K562 (cell line): ENCODE results near the gene ATXN7L1. TPM values are rescaled to one million over a fixed set of nuclear protein-coding genes. Genes with fewer than 3 reads are reported as not detected.
A peak's percentile ranks its signal among the peaks of the same experiment; 100 is the strongest.

Experiments
- ATAC-seq: fragments of 200-7000 bp; cut with Tn5 transposase; 3 replicates; pipeline ENCODE4 v1.9.1; 2020; ENCODE audit warnings: moderate library complexity
- BruUV-seq: library from RNA; stranded (reverse); fragments of 400-500 nt; replicated peaks from 2 replicates; lab custom pipeline; 2021; lab: Mats Ljungman, UMichigan
- CTCF ChIA-PET: fragments of 300-600 bp; formaldehyde crosslinking; extraction: SDS; loops from one replicate; lab custom pipeline; 2021; ENCODE audit warnings: low intra/inter-chr PET ratio; lab: Yijun Ruan, JAX
- POLR2A ChIA-PET: fragments of 300-600, 350-650 bp; sonication (Branson Sonifier 250); formaldehyde crosslinking; extraction: SDS; loops from one replicate; lab custom pipeline; 2021; ENCODE audit warnings: antibody characterized with exemption, inconsistent platforms; lab: Yijun Ruan, JAX
- DNase-seq, 4 experiments: peaks; one replicate each; pipeline versions ENCODE4 v3.0.0 to v3.0.0-alpha.2; 2011 to 2018; ENCODE audit warnings: low spot score in 3 of 4, mixed read lengths in 3 of 4; ENCODE audit errors: extremely low read depth in 1 of 4
- FAIRE-seq: peaks from 2 replicates; lab custom pipeline; 2011; peaks lifted over from hg19 to GRCh38; lab: Jason Lieb, UNC
- H2AFZ ChIP-seq: 2 replicates; pipeline ENCODE4 v1.6.0; 2011; ENCODE audit warnings: low read depth, low read length, control low read depth, inconsistent platforms
- H3K27ac ChIP-seq: fragments of 200-600 bp; 3 replicates; pipeline ENCODE4 v1.8.0; 2011; ENCODE audit warnings: low read depth, mild to moderate bottlenecking, control low read depth, inconsistent platforms, low read length, moderate library complexity, mixed read lengths; ENCODE audit errors: extremely low read depth
- H3K27me3 ChIP-seq, 2 experiments: fragments of 300-600 bp in 1 of 2; 2 replicates in 1 of 2; 3 replicates in 1 of 2; pipeline versions ENCODE4 v1.6.0 to v1.8.0; 2011; ENCODE audit warnings: inconsistent platforms in 2 of 2, low read length in 2 of 2, mild to moderate bottlenecking in 1 of 2, mixed read lengths in 1 of 2, moderate library complexity in 1 of 2; ENCODE audit not compliant: control insufficient read depth in 2 of 2, insufficient read depth in 2 of 2
- H3K36me3 ChIP-seq: fragments of 300-600 bp; 3 replicates; pipeline ENCODE4 v1.8.0; 2011; ENCODE audit warnings: mild to moderate bottlenecking, low read length, inconsistent platforms; ENCODE audit not compliant: control insufficient read depth, insufficient read depth
- H3K4me1 ChIP-seq, 2 experiments: fragments of 200-600 bp in 1 of 2; replicated peaks in 1 of 2; 2 replicates in 1 of 2; 3 replicates in 1 of 2; pipeline versions ENCODE4 v1.5.1 to v1.8.0; 2011; ENCODE audit warnings: inconsistent platforms in 2 of 2, low read length in 2 of 2, mild to moderate bottlenecking in 1 of 2, mixed read lengths in 1 of 2, moderate library complexity in 1 of 2; ENCODE audit not compliant: control insufficient read depth in 2 of 2, insufficient read depth in 2 of 2
- H3K4me2 ChIP-seq: 2 replicates; pipeline ENCODE4 v1.6.1; 2011; ENCODE audit warnings: low read length, control low read depth, inconsistent platforms, mixed read lengths; ENCODE audit not compliant: insufficient read depth
- H3K4me3 ChIP-seq: fragments of 200-600 bp; sonication (generic), shearing (Covaris generic); 2 replicates; pipeline ENCODE4 v1.5.1; 2016; ENCODE audit warnings: control low read depth, inconsistent platforms
- H3K79me2 ChIP-seq: fragments of 200-600 bp; 3 replicates; pipeline ENCODE4 v1.8.0; 2011; ENCODE audit warnings: low read length, inconsistent platforms; ENCODE audit not compliant: control insufficient read depth, insufficient read depth
- H3K9ac ChIP-seq, 2 experiments: 2 replicates each; pipeline versions ENCODE4 v1.6.0 to v1.6.1; 2011; ENCODE audit warnings: low read depth in 2 of 2, low read length in 2 of 2, control low read depth in 1 of 2, inconsistent platforms in 1 of 2, mild to moderate bottlenecking in 1 of 2, mixed read lengths in 1 of 2; ENCODE audit not compliant: insufficient read depth in 1 of 2
- H3K9me1 ChIP-seq: one replicate; pipeline ENCODE4 v1.6.0; 2011; ENCODE audit warnings: inconsistent platforms, mild to moderate bottlenecking, low read length, moderate library complexity; ENCODE audit not compliant: control insufficient read depth, insufficient read depth
- H3K9me3 ChIP-seq: replicated peaks from 2 replicates; pipeline ENCODE4 v1.5.1; 2011; ENCODE audit warnings: low read depth, low read length, inconsistent platforms; ENCODE audit not compliant: control insufficient read depth, insufficient read depth
- H4K20me1 ChIP-seq: replicated peaks from 2 replicates; pipeline ENCODE4 v1.6.1; 2011; ENCODE audit warnings: low read length, inconsistent platforms, mixed read lengths; ENCODE audit not compliant: control insufficient read depth, insufficient read depth
- DACH1 ChIP-seq: fragments of 450-650 bp; IDR thresholded peaks from 2 replicates; pipeline ENCODE4 v1.6.1; 2018; ENCODE audit not compliant: partially characterized antibody
- FIP1L1 ChIP-seq: fragments of 200-400 bp; formaldehyde crosslinking; IDR thresholded peaks from 2 replicates; pipeline ENCODE4 v1.6.1; 2018; ENCODE audit warnings: mild to moderate bottlenecking, low read depth, low read length; ENCODE audit not compliant: poor library complexity, severe bottlenecking
- GTF2F1 ChIP-seq: IDR thresholded peaks from 2 replicates; pipeline ENCODE4 v1.6.1; 2011; ENCODE audit warnings: low read depth, low read length, improper control_type of control experiment
- JUND ChIP-seq, 2 experiments: IDR thresholded peaks; 2 replicates in 1 of 2; 3 replicates in 1 of 2; pipeline ENCODE4 v1.6.1; 2011; ENCODE audit warnings: borderline replicate concordance in 2 of 2, low read depth in 2 of 2, low read length in 2 of 2, improper control_type of control experiment in 1 of 2, missing biosample characterization in 1 of 2, missing genetic modification characterization in 1 of 2, missing genetic modification reagents in 1 of 2
- MBD2 ChIP-seq: sonication (generic); IDR thresholded peaks from 2 replicates; pipeline ENCODE4 v1.6.1; 2016; ENCODE audit warnings: low read depth, borderline replicate concordance
- MED1 ChIP-seq: sonication (generic); formaldehyde crosslinking; IDR thresholded peaks from 2 replicates; pipeline ENCODE4 v1.8.1; 2023; ENCODE audit warnings: missing genetic modification reagents, borderline replicate concordance
- MEF2D ChIP-seq: conservative IDR thresholded peaks from 2 replicates; pipeline ENCODE4 v1.6.1; 2016; ENCODE audit warnings: low read depth, missing genetic modification characterization, missing compliant biosample characterization
- NR2C1 ChIP-seq, 2 experiments: fragments of 450-650 bp; IDR thresholded peaks; 2 replicates each; pipeline ENCODE4 v1.6.1; 2017; ENCODE audit warnings: mild to moderate bottlenecking in 2 of 2, antibody characterized with exemption in 1 of 2, inconsistent platforms in 1 of 2, missing compliant biosample characterization in 1 of 2, missing genetic modification characterization in 1 of 2
- SIN3A ChIP-seq, 2 experiments: fragments of 150-350 bp in 1 of 2; IDR thresholded peaks; 2 replicates each; pipeline ENCODE4 v1.6.1; 2011 to 2016; ENCODE audit warnings: borderline replicate concordance in 2 of 2, low read depth in 2 of 2, low read length in 2 of 2, mild to moderate bottlenecking in 2 of 2, moderate library complexity in 2 of 2; ENCODE audit not compliant: control insufficient read depth in 1 of 2
- TRIM24 ChIP-seq, 2 experiments: fragments of 450-650 bp; IDR thresholded peaks; 2 replicates each; pipeline ENCODE4 v1.6.1; 2016
- UBTF ChIP-seq, 2 experiments: IDR thresholded peaks; 2 replicates each; pipeline ENCODE4 v1.6.1; 2012; ENCODE audit warnings: improper control_type of control experiment in 2 of 2, low read depth in 2 of 2, low read length in 2 of 2, borderline replicate concordance in 1 of 2
- ZBTB1 ChIP-seq: sonication (generic); formaldehyde crosslinking; IDR thresholded peaks from 2 replicates; pipeline ENCODE4 v1.8.1; 2023; ENCODE audit warnings: missing genetic modification reagents, low read depth, mild to moderate bottlenecking, borderline replicate concordance
- ZNF12 ChIP-seq: sonication (generic); formaldehyde crosslinking; IDR thresholded peaks from 2 replicates; pipeline ENCODE4 v1.4.0; 2020; ENCODE audit warnings: mild to moderate bottlenecking, missing genetic modification reagents
- ZNF253 ChIP-seq: fragments of 250-450 bp; sonication (Bioruptor Pico); conservative IDR thresholded peaks from 2 replicates; pipeline ENCODE4 v1.6.1; 2021; ENCODE audit warnings: mild to moderate bottlenecking
- ZNF77 ChIP-seq: fragments of 250-450 bp; sonication (Bioruptor Pico); IDR thresholded peaks from 2 replicates; pipeline ENCODE4 v1.5.0; 2020
- WGBS: fragments of 100-300 bp; shearing (Covaris generic); methylation state at CpG from one replicate; pipeline ENCODE4 v1.1.6; 2016; ENCODE audit warnings: low coverage, mixed read lengths; ENCODE audit not compliant: insufficient coverage; ENCODE audit errors: missing lambda C conversion rate; 5-methylcytosine and 5-hydroxymethylcytosine counted together
- in situ Hi-C: fragments of 300-500 bp; cut with MboI; formaldehyde crosslinking; loops from 4 replicates; pipeline ENCODE4 v1.15.0; 2018; ENCODE audit warnings: inconsistent platforms, mixed read lengths
- intact Hi-C: fragments of 100-400 bp; cut with micrococcal nuclease; formaldehyde crosslinking; loops from 2 replicates; pipeline ENCODE4 v1.14.2; 2022
- polyA plus RNA-seq, 8 experiments: library from polyadenylated mRNA; depleted of rRNA in 4 of 8; stranded (reverse) in 5 of 8; unstranded in 3 of 8; fragments of >200 nt; fragmentation: Nextera tagmentation in 2 of 8; fragmentation: Illumina TruSeq in 1 of 8; extraction: Ambion mirVana in 2 of 8; extraction: Trizol in 1 of 8; gene quantifications; 2 replicates each; pipeline versions ENCODE4 v1.2.1 to v1.2.3, GENCODE V29; 2011 to 2014; ENCODE audit warnings: inconsistent platforms in 1 of 8, missing spikeins in 1 of 8
- total RNA-seq, 7 experiments: library from RNA; depleted of rRNA in 6 of 7; stranded (reverse); fragments of >200 nt in 6 of 7; fragmentation: Illumina TruSeq in 2 of 7; extraction: Trizol in 2 of 7; gene quantifications; 2 replicates each; pipeline versions ENCODE4 v1.2.1 to v1.2.3, GENCODE V29; 2011 to 2021; ENCODE audit warnings: low replicate concordance in 1 of 7
- TF ChIP-seq, protein P1 (sequence below): fragments of 450-650 bp; conservative IDR thresholded peaks from 2 replicates; pipeline ENCODE4 v1.6.1; 2016; ENCODE audit warnings: missing genetic modification characterization, low read depth, mild to moderate bottlenecking, control low read depth, missing compliant biosample characterization

The ATXN7L1 gene
- total and polyA plus RNA-seq, 9 of the 15 experiments (the other 6 are each of a cell fraction or from before 2014, with no cell fraction given) = 6.6 to 13.7 (median 10.7) TPM

DNA sequence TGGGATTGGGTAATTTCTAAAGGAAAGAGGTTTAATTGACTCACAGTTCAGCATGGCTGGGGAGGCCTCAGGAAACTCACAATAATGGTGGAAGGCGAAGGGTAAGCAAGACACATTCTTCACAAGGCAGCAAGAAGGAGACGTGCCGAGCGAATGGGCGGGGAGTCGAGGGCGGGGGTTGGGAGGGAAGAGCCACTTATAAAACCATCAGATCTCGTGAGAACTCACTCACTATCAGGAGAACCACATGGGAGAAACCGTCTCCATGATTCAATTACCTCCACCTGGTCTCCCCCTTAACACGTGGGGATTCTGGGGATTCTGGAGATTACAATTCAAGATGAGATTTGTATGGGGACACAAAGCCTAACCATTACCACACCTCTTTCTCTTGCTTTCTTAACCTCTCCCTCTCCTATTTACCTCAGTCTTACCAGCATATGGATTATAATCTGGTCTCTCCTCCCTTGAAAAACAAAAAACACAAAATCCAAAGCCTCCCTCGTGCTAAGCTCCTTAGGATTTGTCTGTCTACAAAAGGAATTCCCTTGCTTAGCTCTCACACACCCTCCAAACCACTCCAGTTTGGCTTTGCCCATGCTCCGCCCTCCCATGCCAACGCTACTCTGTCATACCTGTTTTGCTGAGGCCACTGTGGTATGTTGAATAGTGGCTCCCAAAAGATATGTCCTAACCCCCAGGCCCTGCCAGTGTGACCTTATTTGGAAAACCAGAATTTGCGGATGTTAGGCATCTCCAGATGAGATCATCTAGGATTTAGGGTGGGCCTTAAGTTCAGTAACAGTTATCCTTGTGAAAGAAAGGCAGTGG lies 275.5 kb downstream of the ATXN7L1 start:
- peak overlapping the region; percentile 44; the same call in 2 of the 3 replicates for H3K27ac ChIP-seq
- ATAC-seq (peak; percentile 78), DNase-seq (peak; percentile 53 to 78 (median 64)), FAIRE-seq (no peak)
- no peaks in the 10 kb centered on the region for H3K9me3 ChIP-seq
- H4K20me1 ChIP-seq = no peaks in the 10 kb centered on the region
- peak overlapping the region; percentile 90 for H2AFZ ChIP-seq
- H3K4me1 ChIP-seq = peaks cover 0 to 10% of the 10 kb centered on the region in 2 experiments; a peak in 3 of 5 replicates
- no TSS peak for BruUV-seq
- WGBS = 28% methylated on average over 14 of the region's 14 CpGs
- POLR2A ChIA-PET = interaction anchor here (0.6 to 1.7 kb wide), 3 partner anchors 15 to 104 kb away, joined by 3 to 4 read pairs (median 4); no protein-coding TSS in a partner anchor
- peak overlapping the region; percentile 32 for H3K4me3 ChIP-seq
- no peaks in the 10 kb centered on the region for H3K9me1 ChIP-seq
- H3K36me3 ChIP-seq = no peaks in the 10 kb centered on the region
- peaks cover 5% of the 10 kb centered on the region; the same call in 1 of the 3 replicates for H3K79me2 ChIP-seq
- in situ Hi-C loops = no loop called here
- CTCF ChIA-PET = no interaction called here
- peak overlapping the region; percentile 74 for H3K4me2 ChIP-seq
- H3K9ac ChIP-seq = peak overlapping the region in 1 of 2 experiments; percentile 60; a peak in 2 of 4 replicates
- H3K27me3 ChIP-seq = peaks cover 3 to 8% of the 10 kb centered on the region in 2 experiments; a peak in 2 of 5 replicates
- intact Hi-C loops = no loop called here
- TF ChIP-seq GTF2F1 (no peak), JUND (IDR thresholded peaks at IDR 0.05; ENCODE audit: borderline replicate concordance, low read depth, low read length) (no peak), JUND (tag; IDR thresholded peaks at IDR 0.05; ENCODE audit: borderline replicate concordance, low read depth, low read length) (0 out of 3 replicates have a peak, but pooled peaks have one; percentile 17), ZNF77 (CRISPR knock-in tag) (no peak), TRIM24 (IDR thresholded peaks at IDR 0.05) (peak in 1 of 2 experiments; percentile 43; a peak in 1 of 4 replicates), NR2C1 (IDR thresholded peaks at IDR 0.05) (0 out of 2 replicates have a peak, but pooled peaks have one; percentile 15), NR2C1 (tag; IDR thresholded peaks at IDR 0.05) (0 out of 2 replicates have a peak, but pooled peaks have one; percentile 23), MBD2 (no peak), ZBTB1 (no peak), UBTF (IDR thresholded peaks at IDR 0.05; ENCODE audit: borderline replicate concordance in 1 of 2, low read depth in 2 of 2, low read length in 2 of 2) (no peak), ZNF12 (no peak), FIP1L1 (no peak), MED1 (CRISPR knock-in tag) (no peak), MEF2D (tag) (0 out of 2 replicates have a peak, but pooled peaks have one; percentile 40), SIN3A (IDR thresholded peaks at IDR 0.05; ENCODE audit: borderline replicate concordance in 2 of 2, control insufficient read depth in 1 of 2, low read depth in 2 of 2, low read length in 2 of 2) (peak in 1 of 2 experiments; percentile 29; a peak in 1 of 4 replicates), DACH1 (no peak), ZNF253 (CRISPR knock-in tag) (no peak)
- TF ChIP-seq, protein P1, sequence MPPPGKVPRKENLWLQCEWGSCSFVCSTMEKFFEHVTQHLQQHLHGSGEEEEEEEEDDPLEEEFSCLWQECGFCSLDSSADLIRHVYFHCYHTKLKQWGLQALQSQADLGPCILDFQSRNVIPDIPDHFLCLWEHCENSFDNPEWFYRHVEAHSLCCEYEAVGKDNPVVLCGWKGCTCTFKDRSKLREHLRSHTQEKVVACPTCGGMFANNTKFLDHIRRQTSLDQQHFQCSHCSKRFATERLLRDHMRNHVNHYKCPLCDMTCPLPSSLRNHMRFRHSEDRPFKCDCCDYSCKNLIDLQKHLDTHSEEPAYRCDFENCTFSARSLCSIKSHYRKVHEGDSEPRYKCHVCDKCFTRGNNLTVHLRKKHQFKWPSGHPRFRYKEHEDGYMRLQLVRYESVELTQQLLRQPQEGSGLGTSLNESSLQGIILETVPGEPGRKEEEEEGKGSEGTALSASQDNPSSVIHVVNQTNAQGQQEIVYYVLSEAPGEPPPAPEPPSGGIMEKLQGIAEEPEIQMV (tag) = no peak
